SK-N-SH (cell line): ENCODE results near the gene TBC1D13. TPM values are rescaled to one million over a fixed set of nuclear protein-coding genes. Genes with fewer than 3 reads are reported as not detected.

ENCODE experiments used
- CTCF ChIA-PET: fragments of 300-600, 350-600 bp; formaldehyde crosslinking; extraction: SDS; loops from one replicate; lab custom pipeline; 2021; lab: Yijun Ruan, JAX
- POLR2A ChIA-PET: fragments of 350-600 bp; sonication (Branson Sonifier 250); formaldehyde crosslinking; extraction: SDS; loops from one replicate; lab custom pipeline; 2020; ENCODE audit warnings: antibody characterized with exemption, inconsistent platforms; lab: Yijun Ruan, JAX
- DNase-seq: peaks from one replicate; pipeline ENCODE4 v3.0.0; 2012
- H2AFZ ChIP-seq: fragments of 200-600 bp; sonication (generic); 2 replicates; pipeline ENCODE4 v1.8.1; 2016; ENCODE audit warnings: antibody characterized with exemption, mild to moderate bottlenecking, low read depth
- H3F3A ChIP-seq: fragments of 200-600 bp; sonication (generic); replicated peaks from 2 replicates; pipeline ENCODE3; 2016; ENCODE audit warnings: antibody characterized with exemption, mild to moderate bottlenecking; ENCODE audit not compliant: insufficient read depth
- H3K27ac ChIP-seq, 2 experiments: fragments of 200-500 bp in 1 of 2; fragments of 200-600 bp in 1 of 2; sonication (Bioruptor generic) in 1 of 2; sonication (generic), shearing (Covaris generic) in 1 of 2; 2 replicates each; pipeline versions ENCODE4 v1.5.1 to v1.6.1; 2014 to 2016; ENCODE audit warnings: low read depth in 2 of 2, inconsistent platforms in 1 of 2, low read length in 1 of 2, mild to moderate bottlenecking in 1 of 2, mixed read lengths in 1 of 2
- H3K27me3 ChIP-seq: fragments of 200-600 bp; sonication (generic), shearing (Covaris generic); 2 replicates; pipeline ENCODE4 v1.6.1; 2016; ENCODE audit warnings: mixed run types; ENCODE audit not compliant: insufficient read depth
- H3K36me3 ChIP-seq, 2 experiments: fragments of 200-500 bp in 1 of 2; fragments of 200-600 bp in 1 of 2; sonication (Bioruptor generic) in 1 of 2; sonication (generic) in 1 of 2; replicated peaks in 1 of 2; 2 replicates each; pipeline versions ENCODE3 to v1.5.1; 2014 to 2016; ENCODE audit warnings: low read length in 1 of 2, mild to moderate bottlenecking in 1 of 2; ENCODE audit not compliant: insufficient read depth in 2 of 2, control insufficient read depth in 1 of 2
- H3K4me1 ChIP-seq, 2 experiments: fragments of 200-500 bp in 1 of 2; fragments of 200-600 bp in 1 of 2; sonication (Bioruptor generic) in 1 of 2; sonication (generic), shearing (Covaris generic) in 1 of 2; 2 replicates each; pipeline versions ENCODE4 v1.5.1 to v1.6.1; 2014 to 2016; ENCODE audit warnings: low read depth in 1 of 2, low read length in 1 of 2, mixed run types in 1 of 2; ENCODE audit not compliant: insufficient read depth in 2 of 2, control insufficient read depth in 1 of 2
- H3K4me2 ChIP-seq: fragments of 200-600 bp; sonication (generic), shearing (Covaris generic); 2 replicates; pipeline ENCODE4 v1.6.1; 2017; ENCODE audit warnings: mixed run types
- H3K4me3 ChIP-seq, 2 experiments: fragments of 200-500 bp in 1 of 2; fragments of 200-600 bp in 1 of 2; sonication (Bioruptor generic) in 1 of 2; sonication (generic), shearing (Covaris generic) in 1 of 2; 2 replicates each; pipeline versions ENCODE4 v1.5.1 to v1.8.1; 2014 to 2016; ENCODE audit warnings: low read depth in 2 of 2, inconsistent platforms in 1 of 2, low read length in 1 of 2, mild to moderate bottlenecking in 1 of 2, mixed read lengths in 1 of 2, moderate library complexity in 1 of 2
- H3K79me2 ChIP-seq: fragments of 200-600 bp; sonication (generic); 2 replicates; pipeline ENCODE4 v1.8.1; 2017; ENCODE audit warnings: mild to moderate bottlenecking; ENCODE audit not compliant: insufficient read depth
- H3K9ac ChIP-seq: fragments of 200-600 bp; sonication (generic); 2 replicates; pipeline ENCODE4 v1.6.1; 2017; ENCODE audit warnings: mixed run types
- H3K9me2 ChIP-seq: fragments of 200-600 bp; sonication (generic); 2 replicates; pipeline ENCODE4 v1.6.1; 2017; ENCODE audit warnings: mixed run types
- H3K9me3 ChIP-seq: fragments of 200-600 bp; sonication (generic); 2 replicates; pipeline ENCODE4 v1.6.1; 2017; ENCODE audit warnings: mixed run types, mild to moderate bottlenecking, moderate library complexity
- H4K20me1 ChIP-seq: fragments of 200-600 bp; sonication (generic); 2 replicates; pipeline ENCODE4 v1.6.1; 2017; ENCODE audit warnings: mild to moderate bottlenecking, mixed run types; ENCODE audit not compliant: insufficient read depth
- CHD2 ChIP-seq: fragments of 150-350 bp; IDR thresholded peaks from 2 replicates; pipeline ENCODE4 v1.6.1; 2018; ENCODE audit warnings: low read length; ENCODE audit not compliant: partially characterized antibody
- FOXJ3 ChIP-seq: sonication (generic); formaldehyde crosslinking; IDR thresholded peaks from 2 replicates; pipeline ENCODE4 v1.5.1; 2020; ENCODE audit warnings: mild to moderate bottlenecking, missing genetic modification reagents
- GATA2 ChIP-seq: sonication (generic); formaldehyde crosslinking; IDR thresholded peaks from 2 replicates; pipeline ENCODE4 v1.5.0; 2020; ENCODE audit warnings: mild to moderate bottlenecking, missing genetic modification reagents
- JUND ChIP-seq: IDR thresholded peaks from 2 replicates; pipeline ENCODE4 v1.4.0; 2012
- MEF2A ChIP-seq: IDR thresholded peaks from 2 replicates; pipeline ENCODE4 v1.4.0; 2012; ENCODE audit warnings: low read depth, borderline replicate concordance
- NRF1 ChIP-seq: IDR thresholded peaks from 2 replicates; pipeline ENCODE4 v1.6.1; 2012; ENCODE audit warnings: low read depth, mild to moderate bottlenecking, low read length
- RAD21 ChIP-seq: IDR thresholded peaks from 2 replicates; pipeline ENCODE4 v1.6.1; 2012; ENCODE audit warnings: mild to moderate bottlenecking, low read length
- RCOR1 ChIP-seq: fragments of 150-350 bp; IDR thresholded peaks from 2 replicates; pipeline ENCODE4 v1.6.1; 2017; ENCODE audit warnings: antibody characterized with exemption, low read length
- SIN3A ChIP-seq: IDR thresholded peaks from 2 replicates; pipeline ENCODE4 v1.6.1; 2012; ENCODE audit warnings: low read depth, mild to moderate bottlenecking, low read length, moderate library complexity, borderline replicate concordance
- TAF1 ChIP-seq: IDR thresholded peaks from 2 replicates; pipeline ENCODE4 v1.6.1; 2012; ENCODE audit warnings: low read depth, mild to moderate bottlenecking, low read length, moderate library complexity, borderline replicate concordance
- TCF12 ChIP-seq: IDR thresholded peaks from 2 replicates; pipeline ENCODE4 v1.4.0; 2012
- YY1 ChIP-seq: IDR thresholded peaks from 2 replicates; pipeline ENCODE4 v1.4.0; 2012; ENCODE audit warnings: low read depth, mild to moderate bottlenecking
- WGBS: methylation state at CpG from one replicate; pipeline ENCODE4 v1.1.6; 2017; ENCODE audit warnings: low lambda C conversion rate; 5-methylcytosine and 5-hydroxymethylcytosine counted together
- polyA plus RNA-seq, 3 experiments: library from polyadenylated mRNA; depleted of rRNA; stranded (reverse); fragments of >200 nt; gene quantifications; 2 replicates each; pipeline ENCODE4 v1.2.3, GENCODE V29; 2012
- TF ChIP-seq, protein P1 (sequence below): fragments of 150-350 bp; IDR thresholded peaks from 2 replicates; pipeline ENCODE4 v1.6.1; 2017; ENCODE audit warnings: antibody characterized with exemption, low read length, low read depth, borderline replicate concordance
- TF ChIP-seq, protein P2 (sequence below): IDR thresholded peaks from 2 replicates; pipeline ENCODE4 v1.4.0; 2012; ENCODE audit warnings: low read depth

TBC1D13 gene
- polyA plus RNA-seq, 1 of the 3 experiments (the other 2 are of a cell fraction), result 19.1 TPM

DNA sequence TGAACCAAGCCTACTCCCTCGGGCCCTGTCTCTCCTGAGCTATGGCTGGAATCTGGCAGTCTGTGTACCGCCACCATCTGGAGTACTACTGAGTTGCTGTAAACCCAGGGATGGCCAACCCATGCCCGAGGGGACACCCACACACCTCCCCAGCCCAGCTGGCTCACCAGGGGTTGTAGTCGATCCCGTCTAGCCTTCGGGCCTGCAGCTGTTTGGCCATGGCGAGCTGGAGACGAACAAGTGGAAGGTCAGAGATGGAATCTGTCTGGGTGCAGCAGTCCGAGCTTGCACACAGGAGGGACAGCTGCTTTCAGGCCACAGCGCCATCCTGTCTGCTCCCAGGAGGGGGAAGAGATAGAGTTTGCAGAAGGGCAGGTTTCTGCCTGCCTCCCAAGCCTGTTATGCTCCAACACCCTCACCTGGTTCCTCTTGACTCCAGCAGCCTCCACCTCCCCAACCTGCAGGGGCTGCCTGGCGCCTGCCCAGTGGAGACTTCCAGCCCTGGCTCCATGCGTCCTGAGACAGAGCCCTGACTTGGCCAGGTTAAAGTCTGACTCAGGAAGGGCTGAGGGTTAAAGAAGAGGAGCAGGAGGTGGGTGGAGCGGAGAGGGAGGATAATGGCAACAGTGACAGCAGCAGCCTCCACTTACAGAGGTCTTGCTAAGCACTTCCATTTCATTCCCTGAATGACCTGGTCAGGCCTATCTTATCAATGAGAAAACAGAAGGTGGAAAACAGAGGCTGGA, 58.3 kb downstream of the TBC1D13 start:
- CTCF ChIA-PET, result interaction anchor here (0.9 to 6.5 kb wide), 17 partner anchors 8 to 162 kb away, joined by 3 to 47 read pairs (median 4); partner anchors contain the start of genes ENDOG and PKN3
- peak; percentile 85 for DNase-seq
- H3K27ac ChIP-seq, result peak overlapping the region in 1 of 2 experiments; percentile 74; a peak in 2 of 4 replicates

DNA sequence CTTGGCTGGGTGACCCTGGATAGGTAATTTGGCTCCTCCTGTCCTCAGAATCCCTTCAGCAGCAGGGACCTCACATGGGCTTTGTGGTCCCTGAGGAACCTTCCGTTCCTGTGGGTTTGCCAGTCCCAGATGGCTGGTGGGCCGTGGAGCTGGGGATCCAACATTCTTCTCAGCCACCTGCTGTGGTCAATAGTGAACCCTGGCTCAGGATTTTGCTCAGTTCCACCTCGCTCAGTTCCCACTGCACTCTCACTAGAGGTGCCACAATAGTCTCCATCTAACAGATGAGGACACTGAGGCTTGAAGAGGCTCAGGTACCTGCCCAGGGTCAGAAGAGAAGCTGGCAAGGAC, 59.6 kb downstream of the TBC1D13 start:
- no peak overlapping the region for H3K4me2 ChIP-seq
- H4K20me1 ChIP-seq, result no peaks in the 10 kb centered on the region
- no peak overlapping the region for H2AFZ ChIP-seq
- CTCF ChIA-PET, result interaction anchor here (0.6 to 6.5 kb wide), 3 partner anchors 13 to 81 kb away, joined by 3 to 47 read pairs (median 3); partner anchors contain the start of gene ENDOG
- POLR2A ChIA-PET, result no interaction called here
- DNase-seq, result no peak
- H3K4me3 ChIP-seq, result no peak overlapping the region
- H3K4me1 ChIP-seq, result peaks cover 0 to 19% of the 10 kb centered on the region in 2 experiments; a peak in 1 of 4 replicates
- no peak for TF ChIP-seq JUND
- TF ChIP-seq, protein P1, sequence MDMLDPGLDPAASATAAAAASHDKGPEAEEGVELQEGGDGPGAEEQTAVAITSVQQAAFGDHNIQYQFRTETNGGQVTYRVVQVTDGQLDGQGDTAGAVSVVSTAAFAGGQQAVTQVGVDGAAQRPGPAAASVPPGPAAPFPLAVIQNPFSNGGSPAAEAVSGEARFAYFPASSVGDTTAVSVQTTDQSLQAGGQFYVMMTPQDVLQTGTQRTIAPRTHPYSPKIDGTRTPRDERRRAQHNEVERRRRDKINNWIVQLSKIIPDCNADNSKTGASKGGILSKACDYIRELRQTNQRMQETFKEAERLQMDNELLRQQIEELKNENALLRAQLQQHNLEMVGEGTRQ, result no peak
- TF ChIP-seq NRF1, result no peak
- no peak for TF ChIP-seq TAF1
- no peak for TF ChIP-seq CHD2
- TF ChIP-seq, protein P2, sequence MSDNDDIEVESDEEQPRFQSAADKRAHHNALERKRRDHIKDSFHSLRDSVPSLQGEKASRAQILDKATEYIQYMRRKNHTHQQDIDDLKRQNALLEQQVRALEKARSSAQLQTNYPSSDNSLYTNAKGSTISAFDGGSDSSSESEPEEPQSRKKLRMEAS, result no peak
- TF ChIP-seq SIN3A, result no peak
- no peak for TF ChIP-seq YY1
- no peak for TF ChIP-seq GATA2
- TF ChIP-seq, all 33 proteins: peak for 0
- Histone ChIP-seq H3K9me3 (no peaks in the 10 kb centered on the region), H3K27ac (no peak overlapping the region), H3K79me2 (no peaks in the 10 kb centered on the region), H3K36me3 (peaks cover 0 to 5% of the 10 kb centered on the region in 2 experiments), H3K9me2 (no peaks in the 10 kb centered on the region), H3K9ac (no peak overlapping the region), H3F3A (no peaks in the 10 kb centered on the region), H3K27me3 (no peaks in the 10 kb centered on the region)
- 93% methylated on average over 2 of the region's 3 CpGs for WGBS

More for the DNA sequence above, 58.3 kb downstream of the TBC1D13 start:
- Histone ChIP-seq H3F3A (no peaks in the 10 kb centered on the region), H3K79me2 (no peaks in the 10 kb centered on the region), H3K36me3 (no peaks in the 10 kb centered on the region), H2AFZ (no peak overlapping the region), H3K9me3 (no peaks in the 10 kb centered on the region), H3K4me2 (no peak overlapping the region), H4K20me1 (no peaks in the 10 kb centered on the region), H3K9me2 (no peaks in the 10 kb centered on the region), H3K9ac (no peak overlapping the region), H3K4me1 (peaks cover 0 to 18% of the 10 kb centered on the region in 2 experiments; a peak in 1 of 4 replicates), H3K27me3 (no peaks in the 10 kb centered on the region), H3K4me3 (no peak overlapping the region)
- TF ChIP-seq TCF12, result no peak
- peak; percentile 21; the same call in 1 of the 2 replicates for TF ChIP-seq RAD21
- peak; percentile 61; the same call in 1 of the 2 replicates for TF ChIP-seq RCOR1
- peak; percentile 30; the same call in 1 of the 2 replicates for TF ChIP-seq FOXJ3
- TF ChIP-seq GATA2, result peak; percentile 58
- no peak for TF ChIP-seq MEF2A
- TF ChIP-seq NRF1, result no peak
- POLR2A ChIA-PET, result interaction anchor here (0.9 to 1.8 kb wide), 4 partner anchors 15 to 121 kb away, joined by 3 to 9 read pairs (median 4); partner anchors contain the start of genes ENDOG, SPOUT1 and ZDHHC12
- WGBS, result 90% methylated on average over 5 of the region's 13 CpGs
